ENCODE measurements around the gene PNISR. TPM values are rescaled to one million over a fixed set of nuclear protein-coding genes. Genes with fewer than 3 reads are reported as not detected.

The PNISR gene
- total RNA-seq, 1 experiment from 2014 or later = 91.3 TPM

DNA sequence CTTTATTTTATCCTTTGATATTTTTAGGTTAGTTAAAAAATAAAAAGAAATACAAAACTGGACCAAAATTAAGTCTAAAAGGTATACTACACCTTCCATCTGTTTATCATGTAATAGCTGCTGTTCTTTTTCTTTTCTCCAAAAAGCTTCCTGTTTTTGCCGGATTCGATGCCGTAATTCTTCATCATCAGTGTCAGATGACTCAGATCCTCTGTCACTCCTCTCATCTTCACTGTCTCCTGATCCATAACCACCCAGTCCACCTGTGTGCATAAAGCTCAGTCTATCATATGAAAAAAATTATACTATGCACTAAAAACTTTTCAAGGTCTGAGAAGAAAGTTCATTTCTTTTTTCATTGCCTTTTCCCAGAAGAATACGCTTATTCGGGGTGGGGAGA, 22.7 kb downstream of the PNISR start:
- intact Hi-C loops (cut with micrococcal nuclease; ENCODE audit: unreplicated experiment) = no loop called here
- CTCF ChIA-PET = interaction anchor here (0.6 kb wide), 1 partner anchor 9 kb away, joined by 11 read pairs; the partner anchor contains the start of gene COQ3
- BruUV-seq (replicated peaks) = no TSS peak
- H3K4me1 ChIP-seq (ENCODE audit: control insufficient read depth, insufficient read depth, low read length) = no peaks in the 10 kb centered on the region
- no peak overlapping the region for H3K27ac ChIP-seq (ENCODE audit: low read length)
- H3K9me3 ChIP-seq (ENCODE audit: control insufficient read depth, insufficient read depth, low read depth, low read length) = no peaks in the 10 kb centered on the region
- in situ Hi-C loops (cut with HindIII; ENCODE audit: low pct_unique_long_range_greater_than_20kb, low sequenced_read_pairs) = no loop called here
- peaks cover 86% of the 10 kb centered on the region for H3K36me3 ChIP-seq (ENCODE audit: control insufficient read depth, insufficient read depth, low read length)
- TF ChIP-seq, protein P1, sequence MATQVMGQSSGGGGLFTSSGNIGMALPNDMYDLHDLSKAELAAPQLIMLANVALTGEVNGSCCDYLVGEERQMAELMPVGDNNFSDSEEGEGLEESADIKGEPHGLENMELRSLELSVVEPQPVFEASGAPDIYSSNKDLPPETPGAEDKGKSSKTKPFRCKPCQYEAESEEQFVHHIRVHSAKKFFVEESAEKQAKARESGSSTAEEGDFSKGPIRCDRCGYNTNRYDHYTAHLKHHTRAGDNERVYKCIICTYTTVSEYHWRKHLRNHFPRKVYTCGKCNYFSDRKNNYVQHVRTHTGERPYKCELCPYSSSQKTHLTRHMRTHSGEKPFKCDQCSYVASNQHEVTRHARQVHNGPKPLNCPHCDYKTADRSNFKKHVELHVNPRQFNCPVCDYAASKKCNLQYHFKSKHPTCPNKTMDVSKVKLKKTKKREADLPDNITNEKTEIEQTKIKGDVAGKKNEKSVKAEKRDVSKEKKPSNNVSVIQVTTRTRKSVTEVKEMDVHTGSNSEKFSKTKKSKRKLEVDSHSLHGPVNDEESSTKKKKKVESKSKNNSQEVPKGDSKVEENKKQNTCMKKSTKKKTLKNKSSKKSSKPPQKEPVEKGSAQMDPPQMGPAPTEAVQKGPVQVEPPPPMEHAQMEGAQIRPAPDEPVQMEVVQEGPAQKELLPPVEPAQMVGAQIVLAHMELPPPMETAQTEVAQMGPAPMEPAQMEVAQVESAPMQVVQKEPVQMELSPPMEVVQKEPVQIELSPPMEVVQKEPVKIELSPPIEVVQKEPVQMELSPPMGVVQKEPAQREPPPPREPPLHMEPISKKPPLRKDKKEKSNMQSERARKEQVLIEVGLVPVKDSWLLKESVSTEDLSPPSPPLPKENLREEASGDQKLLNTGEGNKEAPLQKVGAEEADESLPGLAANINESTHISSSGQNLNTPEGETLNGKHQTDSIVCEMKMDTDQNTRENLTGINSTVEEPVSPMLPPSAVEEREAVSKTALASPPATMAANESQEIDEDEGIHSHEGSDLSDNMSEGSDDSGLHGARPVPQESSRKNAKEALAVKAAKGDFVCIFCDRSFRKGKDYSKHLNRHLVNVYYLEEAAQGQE (IDR thresholded peaks at IDR 0.05; ENCODE audit: insufficient read depth in 1 of 2, low read depth in 2 of 2, low read length in 1 of 2) = no peak
- TF ChIP-seq, protein P2, sequence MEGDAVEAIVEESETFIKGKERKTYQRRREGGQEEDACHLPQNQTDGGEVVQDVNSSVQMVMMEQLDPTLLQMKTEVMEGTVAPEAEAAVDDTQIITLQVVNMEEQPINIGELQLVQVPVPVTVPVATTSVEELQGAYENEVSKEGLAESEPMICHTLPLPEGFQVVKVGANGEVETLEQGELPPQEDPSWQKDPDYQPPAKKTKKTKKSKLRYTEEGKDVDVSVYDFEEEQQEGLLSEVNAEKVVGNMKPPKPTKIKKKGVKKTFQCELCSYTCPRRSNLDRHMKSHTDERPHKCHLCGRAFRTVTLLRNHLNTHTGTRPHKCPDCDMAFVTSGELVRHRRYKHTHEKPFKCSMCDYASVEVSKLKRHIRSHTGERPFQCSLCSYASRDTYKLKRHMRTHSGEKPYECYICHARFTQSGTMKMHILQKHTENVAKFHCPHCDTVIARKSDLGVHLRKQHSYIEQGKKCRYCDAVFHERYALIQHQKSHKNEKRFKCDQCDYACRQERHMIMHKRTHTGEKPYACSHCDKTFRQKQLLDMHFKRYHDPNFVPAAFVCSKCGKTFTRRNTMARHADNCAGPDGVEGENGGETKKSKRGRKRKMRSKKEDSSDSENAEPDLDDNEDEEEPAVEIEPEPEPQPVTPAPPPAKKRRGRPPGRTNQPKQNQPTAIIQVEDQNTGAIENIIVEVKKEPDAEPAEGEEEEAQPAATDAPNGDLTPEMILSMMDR (IDR thresholded peaks at IDR 0.05) = no peak
- TF ChIP-seq SIN3A (IDR thresholded peaks at IDR 0.05; ENCODE audit: borderline replicate concordance, insufficient read depth, low read depth, low read length) = no peak
- TF ChIP-seq POLR2AphosphoS5 (IDR thresholded peaks at IDR 0.05; ENCODE audit: low read depth, low read length) = no peak
- no peak for TF ChIP-seq TCF7L2 (IDR thresholded peaks at IDR 0.05; ENCODE audit: low read depth, low read length)
- H3K27me3 ChIP-seq (ENCODE audit: control insufficient read depth, insufficient read depth, low read length) = no peaks in the 10 kb centered on the region
- POLR2A ChIA-PET = no interaction called here
- ATAC-seq (no peak), DNase-seq (ENCODE audit: low read depth, low spot score) (no peak)
- H3K4me3 ChIP-seq (ENCODE audit: low read depth in 2 of 2, low read length in 2 of 2) = no peak overlapping the region

DNA sequence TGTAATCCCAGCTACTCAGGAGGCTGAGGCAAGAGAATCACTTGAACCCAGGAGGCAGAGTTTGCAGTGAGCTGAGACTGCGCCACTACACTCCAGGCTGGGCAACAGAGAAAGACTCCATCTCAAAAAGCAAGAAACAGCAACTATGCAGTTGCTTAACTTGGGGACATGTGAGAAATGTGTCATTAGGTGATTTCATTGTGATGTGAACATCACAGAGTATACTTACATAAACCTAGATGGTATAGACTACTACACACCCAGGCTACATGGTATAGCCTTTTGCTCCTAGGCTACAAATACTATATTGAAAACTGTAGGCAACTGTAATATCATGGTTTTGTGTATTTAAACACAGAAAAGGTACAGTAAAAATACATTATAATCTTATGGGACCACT, 27.8 kb downstream of the PNISR start:
- DNase-seq (ENCODE audit: low read depth, low spot score) (no peak), ATAC-seq (no peak)
- no peaks in the 10 kb centered on the region for H3K9me3 ChIP-seq (ENCODE audit: control insufficient read depth, insufficient read depth, low read depth, low read length)
- no peak overlapping the region for H3K4me3 ChIP-seq (ENCODE audit: low read depth in 2 of 2, low read length in 2 of 2)
- TF ChIP-seq TCF7L2 (IDR thresholded peaks at IDR 0.05; ENCODE audit: low read depth, low read length) = no peak
- no peak for TF ChIP-seq SIN3A (IDR thresholded peaks at IDR 0.05; ENCODE audit: borderline replicate concordance, insufficient read depth, low read depth, low read length)
- TF ChIP-seq, protein P2 (IDR thresholded peaks at IDR 0.05) = no peak
- TF ChIP-seq, protein P1 (IDR thresholded peaks at IDR 0.05; ENCODE audit: insufficient read depth in 1 of 2, low read depth in 2 of 2, low read length in 1 of 2) = no peak
- no peak overlapping the region for H3K27ac ChIP-seq (ENCODE audit: low read length)
- intact Hi-C loops (cut with micrococcal nuclease; ENCODE audit: unreplicated experiment) = no loop called here
- H3K36me3 ChIP-seq (ENCODE audit: control insufficient read depth, insufficient read depth, low read length) = peaks cover 48% of the 10 kb centered on the region
- no peaks in the 10 kb centered on the region for H3K27me3 ChIP-seq (ENCODE audit: control insufficient read depth, insufficient read depth, low read length)
- no peaks in the 10 kb centered on the region for H3K4me1 ChIP-seq (ENCODE audit: control insufficient read depth, insufficient read depth, low read length)
- BruUV-seq (replicated peaks) = no TSS peak
- ChIA-PET CTCF (no interaction called here), POLR2A (interaction anchor here (0.6 to 0.7 kb wide), 2 partner anchors 45 to 1391 kb away, joined by 3 to 6 read pairs; no protein-coding TSS in a partner anchor)
- in situ Hi-C loops (cut with HindIII; ENCODE audit: low pct_unique_long_range_greater_than_20kb, low sequenced_read_pairs) = no loop called here

Data from Panc1 (cell line).